GM19035 (cell line): Measurements from ENCODE around the gene MRPL54.

Experiments used
- ATAC-seq: cut with Tn5 transposase; IDR thresholded peaks from one replicate; pipeline ENCODE4 v1.9.1; 2021; ENCODE audit not compliant: unreplicated experiment

Gene MRPL54

GRCh38 chr19:3783660-3784584, 21.4 kb downstream of the MRPL54 start:
- no peak for ATAC-seq

- ATAC-seq = no peak
These were observed 22.3 kb downstream of the MRPL54 start for GRCh38 chr19:3784607-3785450.

GRCh38 chr19:3785451-3785937, 23.0 kb downstream of the MRPL54 start:
- no peak for ATAC-seq

- ATAC-seq = no peak
These were observed 23.7 kb downstream of the MRPL54 start, which contains the start of gene MATK for GRCh38 chr19:3785938-3786824. Gene MATK (minus strand): TSS chr19:3786381. CDS start chr19:3785135, 1,246 bp downstream.

GRCh38 chr19:3788996-3789778, 26.7 kb downstream of the MRPL54 start:
- ATAC-seq = no peak

GRCh38 chr19:3790209-3790734, 27.8 kb downstream of the MRPL54 start:
- no peak for ATAC-seq

GRCh38 chr19:3790941-3791340, 28.5 kb downstream of the MRPL54 start:
- no peak for ATAC-seq

GRCh38 chr19:3792114-3792513, 29.6 kb downstream of the MRPL54 start:
- no peak for ATAC-seq

GRCh38 chr19:3793799-3794198, 31.3 kb downstream of the MRPL54 start:
- ATAC-seq = no peak

GRCh38 chr19:3796358-3796757, 33.9 kb downstream of the MRPL54 start:
- no peak for ATAC-seq

- no peak for ATAC-seq
These were observed 35.7 kb downstream of the MRPL54 start for GRCh38 chr19:3798137-3798536.

- no peak for ATAC-seq
These were observed 38.5 kb downstream of the MRPL54 start for GRCh38 chr19:3800996-3801395.

GRCh38 chr19:3801412-3802096, 39.1 kb downstream of the MRPL54 start:
- ATAC-seq = no peak

- ATAC-seq = no peak
These were observed 40.8 kb downstream of the MRPL54 start for GRCh38 chr19:3803114-3803888.

- no peak for ATAC-seq
These were observed 41.5 kb downstream of the MRPL54 start for GRCh38 chr19:3803986-3804385.

GRCh38 chr19:3804429-3804828, 41.9 kb downstream of the MRPL54 start:
- ATAC-seq = no peak

GRCh38 chr19:3805859-3806258, 43.4 kb downstream of the MRPL54 start:
- ATAC-seq = no peak

GRCh38 chr19:3807131-3807480, 44.6 kb downstream of the MRPL54 start:
- ATAC-seq = no peak
